Measurements from ENCODE around the gene NRAP.

NRAP gene

GRCh38 chr10:113557903-113558321 lies 105.9 kb downstream of the NRAP start:
- DNase-seq: no peak

GRCh38 chr10:113557424-113557862 lies 106.4 kb downstream of the NRAP start:
- DNase-seq: no peak

GRCh38 chr10:113555751-113556150 lies 108.1 kb downstream of the NRAP start:
- no peak for DNase-seq

- no peak for DNase-seq
Measured at GRCh38 chr10:113555245-113555644, 108.6 kb downstream of the NRAP start.

- DNase-seq: no peak
Measured at GRCh38 chr10:113554214-113554613, 109.6 kb downstream of the NRAP start.

- DNase-seq: no peak
Measured at GRCh38 chr10:113553149-113553548, 110.7 kb downstream of the NRAP start.

GRCh38 chr10:113552701-113553100 lies 111.1 kb downstream of the NRAP start, which contains the start of gene HABP2:
Gene HABP2 (plus strand): TSS chr10:113553053. CDS start chr10:113553122, 69 bp downstream.
- DNase-seq: no peak

- DNase-seq: no peak
Measured at GRCh38 chr10:113552014-113552413, 111.8 kb downstream of the NRAP start.

GRCh38 chr10:113550365-113550764 lies 113.5 kb downstream of the NRAP start:
- DNase-seq: no peak

GRCh38 chr10:113549856-113550255 lies 114.0 kb downstream of the NRAP start:
- DNase-seq: no peak

GRCh38 chr10:113547426-113547825 lies 116.4 kb downstream of the NRAP start:
- no peak for DNase-seq

- DNase-seq: no peak
Measured at GRCh38 chr10:113544392-113544791, 119.4 kb downstream of the NRAP start.

- no peak for DNase-seq
Measured at GRCh38 chr10:113543107-113543955, 120.5 kb downstream of the NRAP start.

- no peak for DNase-seq
Measured at GRCh38 chr10:113541549-113541927, 122.3 kb downstream of the NRAP start.

GRCh38 chr10:113540845-113541548 lies 122.8 kb downstream of the NRAP start:
- no peak for DNase-seq

GRCh38 chr10:113539789-113540188 lies 124.1 kb downstream of the NRAP start:
- no peak for DNase-seq
